Neural progenitor cell (in vitro differentiated cells): ENCODE data around the gene ALKBH7. TPM values are rescaled to one million over a fixed set of nuclear protein-coding genes. Genes with fewer than 3 reads are reported as not detected.
"Not testable (repeated sequence)": the region's sequence is repeated elsewhere in the genome, so short reads cannot be mapped to it uniquely, and the experiment has no call there.

Source experiments
- DNase-seq: peaks from one replicate; pipeline ENCODE4 v3.0.0-alpha.2; 2016; ENCODE audit warnings: low spot score
- H2AFZ ChIP-seq: fragments of 200-600 bp; sonication (generic); replicated peaks from 2 replicates; pipeline ENCODE4 v1.6.1; 2016; ENCODE audit warnings: antibody characterized with exemption
- H3F3A ChIP-seq: fragments of 200-600 bp; sonication (generic); 2 replicates; pipeline ENCODE4 v1.6.1; 2016; ENCODE audit warnings: antibody characterized with exemption, low read depth
- H3K27ac ChIP-seq: fragments of 200-600 bp; sonication (generic); 2 replicates; pipeline ENCODE4 v1.5.1; 2016; ENCODE audit warnings: mild to moderate bottlenecking
- H3K27me3 ChIP-seq: fragments of 200-600 bp; sonication (generic); 2 replicates; pipeline ENCODE4 v1.6.1; 2016; ENCODE audit warnings: mild to moderate bottlenecking, moderate library complexity
- H3K36me3 ChIP-seq: fragments of 200-600 bp; sonication (generic); 2 replicates; pipeline ENCODE4 v1.5.1; 2016
- H3K4me1 ChIP-seq: fragments of 200-600 bp; sonication (generic); 2 replicates; pipeline ENCODE4 v1.6.1; 2016; ENCODE audit warnings: mixed run types
- H3K4me2 ChIP-seq: fragments of 200-600 bp; sonication (generic); 2 replicates; pipeline ENCODE4 v1.6.1; 2016
- H3K4me3 ChIP-seq: fragments of 200-600 bp; sonication (generic); 2 replicates; pipeline ENCODE4 v1.5.1; 2016
- H3K79me2 ChIP-seq: fragments of 200-600 bp; sonication (generic); 2 replicates; pipeline ENCODE4 v1.6.1; 2016; ENCODE audit warnings: low read depth
- H3K9ac ChIP-seq: fragments of 200-600 bp; sonication (generic); 2 replicates; pipeline ENCODE4 v1.6.1; 2016
- H3K9me3 ChIP-seq: fragments of 200-600 bp; sonication (generic); 2 replicates; pipeline ENCODE4 v1.5.1; 2016; ENCODE audit warnings: low read depth
- H4K20me1 ChIP-seq: fragments of 200-600 bp; sonication (generic); 2 replicates; pipeline ENCODE4 v1.6.1; 2016; ENCODE audit warnings: low read depth
- H3K27ac Mint-ChIP-seq: 3 replicates; pipeline ENCODE4 v1.8.0; 2021; ENCODE audit warnings: mixed read lengths
- H3K27me3 Mint-ChIP-seq: 2 replicates; pipeline ENCODE4 v1.8.0; 2022; ENCODE audit warnings: low read depth, mild to moderate bottlenecking, inconsistent platforms, moderate library complexity, mixed read lengths; ENCODE audit not compliant: insufficient read depth
- H3K36me3 Mint-ChIP-seq: 3 replicates; pipeline ENCODE4 v1.8.0; 2021; ENCODE audit warnings: mixed read lengths
- H3K4me1 Mint-ChIP-seq: 3 replicates; pipeline ENCODE4 v1.8.0; 2021; ENCODE audit warnings: mixed read lengths
- H3K4me3 Mint-ChIP-seq: 3 replicates; pipeline ENCODE4 v1.8.0; 2021; ENCODE audit warnings: mild to moderate bottlenecking, moderate library complexity, mixed read lengths
- H3K9me3 Mint-ChIP-seq: 3 replicates; pipeline ENCODE4 v1.8.0; 2020; ENCODE audit warnings: mixed read lengths
- CTCF ChIP-seq: fragments of 200-600 bp; sonication (generic); IDR thresholded peaks from 2 replicates; pipeline ENCODE4 v1.5.1; 2017; ENCODE audit warnings: antibody characterized with exemption, mild to moderate bottlenecking
- EZH2 ChIP-seq: fragments of 200-600 bp; sonication (generic); IDR thresholded peaks from 2 replicates; pipeline ENCODE4 v1.6.1; 2017; ENCODE audit warnings: antibody characterized with exemption, mild to moderate bottlenecking, moderate library complexity
- EZH2phosphoT487 ChIP-seq: fragments of 200-600 bp; sonication (generic); IDR thresholded peaks from 2 replicates; pipeline ENCODE4 v1.6.1; 2017; ENCODE audit warnings: antibody characterized with exemption
- total RNA-seq: library from RNA; depleted of rRNA; stranded (reverse); fragments of >200 nt; gene quantifications from 2 replicates; pipeline ENCODE4 v1.2.3, GENCODE V29; 2015; ENCODE audit warnings: low replicate concordance

ALKBH7 gene
- total RNA-seq, 1 donor from 2014 or later, result 19.7 TPM

DNA sequence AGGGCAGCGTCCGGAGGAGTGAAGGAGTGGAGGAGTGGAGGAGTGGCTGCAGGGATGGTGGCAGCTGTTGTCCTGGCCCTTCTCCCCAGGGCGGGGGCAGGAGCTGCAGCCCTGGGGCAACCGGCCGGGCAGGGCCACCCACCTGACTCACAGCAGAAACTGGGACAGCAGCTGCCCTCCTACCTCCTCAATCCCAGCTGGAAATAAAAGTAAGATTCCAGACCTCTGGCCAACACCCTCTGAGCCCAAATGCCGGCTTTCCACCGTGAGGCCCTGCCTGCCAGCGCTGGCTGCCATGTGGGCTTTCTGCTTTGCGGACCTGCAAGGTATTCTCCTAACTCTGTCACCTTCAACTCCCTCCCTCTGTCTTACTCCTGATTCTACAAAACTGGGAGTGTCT is 14.6 kb upstream of the ALKBH7 start:
- peaks cover 4% of the 10 kb centered on the region for H3K9me3 Mint-ChIP-seq
- Histone ChIP-seq H3K9ac (no peak overlapping the region), H2AFZ (peak overlapping the region; percentile 72), H3K27ac (no peak overlapping the region), H3K36me3 (no peaks in the 10 kb centered on the region), H3K79me2 (peaks cover 6% of the 10 kb centered on the region), H3K4me2 (no peak overlapping the region), H3K4me1 (peaks cover 4% of the 10 kb centered on the region), H4K20me1 (no peaks in the 10 kb centered on the region), H3K27me3 (no peaks in the 10 kb centered on the region), H3F3A (no peaks in the 10 kb centered on the region), H3K4me3 (no peak overlapping the region), H3K9me3 (no peaks in the 10 kb centered on the region)
- peaks cover 20% of the 10 kb centered on the region for H3K4me1 Mint-ChIP-seq
- peaks cover 8% of the 10 kb centered on the region for H3K27me3 Mint-ChIP-seq
- H3K36me3 Mint-ChIP-seq, result no peaks in the 10 kb centered on the region
- H3K27ac Mint-ChIP-seq, result peak overlapping the region; percentile 79
- no peak overlapping the region for H3K4me3 Mint-ChIP-seq
- no peak for TF ChIP-seq EZH2
- TF ChIP-seq EZH2phosphoT487, result no peak
- no peak for TF ChIP-seq CTCF
- DNase-seq, result no peak

DNA sequence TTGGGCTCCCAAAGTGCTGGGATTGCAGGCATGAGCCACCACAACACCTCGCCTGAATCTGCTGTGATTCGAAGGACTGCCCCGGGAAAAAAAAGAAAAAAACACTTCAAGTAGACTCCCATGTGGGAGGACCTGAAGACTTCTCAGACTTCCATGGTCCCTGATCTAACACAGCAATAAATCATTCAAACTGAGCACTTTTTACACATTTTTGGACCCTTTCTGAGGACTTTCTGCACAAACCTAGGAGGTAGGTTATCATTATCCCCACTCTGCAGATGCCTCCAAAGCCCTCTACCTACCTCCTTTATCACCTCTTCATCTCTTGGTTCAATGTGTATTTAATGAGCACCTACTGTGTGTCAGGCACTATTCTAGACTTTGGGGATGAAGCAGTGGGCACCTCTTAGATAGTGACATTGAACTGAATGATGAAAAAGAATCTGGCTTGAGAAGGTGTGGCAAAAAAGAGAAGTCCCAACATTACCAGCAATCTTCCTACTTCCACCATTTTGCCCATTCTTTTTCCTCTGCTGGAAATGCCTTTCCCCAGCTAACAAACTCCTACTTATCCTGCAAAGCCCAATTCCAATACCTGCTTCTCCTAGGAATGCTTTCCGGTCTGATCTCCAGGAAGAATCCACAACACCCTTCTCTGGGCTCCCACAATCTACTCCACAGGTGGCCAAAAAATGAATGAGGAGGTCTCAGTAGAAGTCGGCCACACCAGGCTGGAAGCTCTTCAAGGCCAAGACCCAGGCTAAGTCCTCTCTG is 12.8 kb upstream of the ALKBH7 start:
- Histone ChIP-seq H3K4me2 (no peak overlapping the region), H3K4me1 (peaks cover 4% of the 10 kb centered on the region), H3K79me2 (peaks cover 6% of the 10 kb centered on the region), H3K27ac (no peak overlapping the region), H3K4me3 (no peak overlapping the region), H2AFZ (no peak overlapping the region), H3K27me3 (no peaks in the 10 kb centered on the region), H4K20me1 (no peaks in the 10 kb centered on the region), H3K9me3 (no peaks in the 10 kb centered on the region), H3K36me3 (no peaks in the 10 kb centered on the region), H3F3A (no peaks in the 10 kb centered on the region), H3K9ac (no peak overlapping the region)
- Mint-ChIP-seq H3K4me3 (peak overlapping the region; percentile 54), H3K27ac (peak overlapping the region; percentile 24), H3K36me3 (peaks cover 2% of the 10 kb centered on the region), H3K9me3 (no peaks in the 10 kb centered on the region), H3K27me3 (peaks cover 6% of the 10 kb centered on the region), H3K4me1 (peaks cover 20% of the 10 kb centered on the region)
- no peak for DNase-seq
- TF ChIP-seq CTCF (no peak), EZH2 (no peak), EZH2phosphoT487 (no peak)

DNA sequence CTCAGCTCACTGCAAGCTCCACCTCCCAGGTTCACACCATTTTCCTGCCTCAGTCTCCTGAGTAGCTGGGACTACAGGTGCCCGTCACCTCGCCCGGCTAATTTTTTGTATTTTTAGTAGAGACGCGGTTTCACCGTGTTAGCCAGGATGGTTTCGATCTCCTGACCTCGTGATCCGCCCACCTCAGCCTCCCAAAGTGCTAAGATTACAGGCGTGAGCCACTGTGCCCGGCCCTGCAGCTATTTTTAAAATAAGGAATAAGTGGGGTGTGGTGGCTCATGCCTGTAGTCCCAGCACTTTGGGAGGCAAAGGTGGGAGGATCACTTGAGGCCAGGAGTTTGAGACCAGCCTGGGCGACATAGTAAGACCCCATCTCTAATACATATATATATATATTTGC is 12.1 kb upstream of the ALKBH7 start:
- not testable (repeated sequence) for H3K27ac ChIP-seq, H3F3A ChIP-seq, H3K36me3 ChIP-seq, H3K36me3 Mint-ChIP-seq, H3K27me3 ChIP-seq, H3K27ac Mint-ChIP-seq, H3K4me3 ChIP-seq, H3K4me2 ChIP-seq, H4K20me1 ChIP-seq, H3K9ac ChIP-seq, DNase-seq, H3K79me2 ChIP-seq, H3K4me1 ChIP-seq, H3K9me3 Mint-ChIP-seq, H2AFZ ChIP-seq, H3K9me3 ChIP-seq, H3K27me3 Mint-ChIP-seq
- Mint-ChIP-seq H3K4me1 (peaks cover 20% of the 10 kb centered on the region), H3K4me3 (peak overlapping the region; percentile 60)

DNA sequence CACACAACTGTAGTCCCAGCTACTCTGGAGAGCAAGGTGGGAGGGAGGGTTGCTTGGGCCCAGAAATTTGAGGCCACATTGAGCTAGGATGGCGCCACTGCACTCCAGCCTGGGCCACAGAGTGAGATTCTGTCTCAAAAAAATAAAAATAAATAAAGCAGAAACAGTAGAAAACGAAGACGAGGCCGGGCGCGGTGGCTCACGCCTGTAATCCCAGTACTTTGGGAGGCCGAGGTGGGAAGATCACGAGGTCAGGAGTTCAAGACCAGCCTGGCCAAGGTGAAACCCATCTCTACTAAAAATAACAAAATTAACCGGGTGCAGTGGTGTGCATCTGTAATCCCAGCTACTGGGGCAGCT is 11.8 kb upstream of the ALKBH7 start:
- Histone ChIP-seq H3K4me3 (peak overlapping the region; percentile 73), H2AFZ (peak overlapping the region; percentile 82)
- peaks cover 20% of the 10 kb centered on the region for H3K4me1 Mint-ChIP-seq
- H3K27me3 ChIP-seq, H3K4me1 ChIP-seq, H3K27ac ChIP-seq, H3K9me3 ChIP-seq, H3K36me3 ChIP-seq, H3K27me3 Mint-ChIP-seq, H3K9ac ChIP-seq, H3K4me2 ChIP-seq, H3K9me3 Mint-ChIP-seq, H3F3A ChIP-seq, H3K36me3 Mint-ChIP-seq, H3K79me2 ChIP-seq, DNase-seq, H3K27ac Mint-ChIP-seq, H4K20me1 ChIP-seq: not testable (repeated sequence)
- H3K4me3 Mint-ChIP-seq, result peak overlapping the region; percentile 91
